HG03558 (cell line): ENCODE data around the gene PLEKHH3.
"Not testable (repeated sequence)": the region's sequence is repeated elsewhere in the genome, so short reads cannot be mapped to it uniquely, and the experiment has no call there.

Experiments
- ATAC-seq: cut with Tn5 transposase; IDR thresholded peaks from one replicate; pipeline ENCODE4 v1.9.1; 2021; ENCODE audit warnings: moderate number of reproducible peaks; ENCODE audit not compliant: unreplicated experiment; ENCODE audit errors: extremely low read depth

The PLEKHH3 gene

GRCh38 chr17:42673266-42673884 is 3.4 kb downstream of the PLEKHH3 start:
- no peak for ATAC-seq

- ATAC-seq: no peak
Measured at GRCh38 chr17:42672038-42672437, 4.8 kb downstream of the PLEKHH3 start.

GRCh38 chr17:42670789-42671657 is 5.8 kb downstream of the PLEKHH3 start:
- ATAC-seq: no peak

DNA sequence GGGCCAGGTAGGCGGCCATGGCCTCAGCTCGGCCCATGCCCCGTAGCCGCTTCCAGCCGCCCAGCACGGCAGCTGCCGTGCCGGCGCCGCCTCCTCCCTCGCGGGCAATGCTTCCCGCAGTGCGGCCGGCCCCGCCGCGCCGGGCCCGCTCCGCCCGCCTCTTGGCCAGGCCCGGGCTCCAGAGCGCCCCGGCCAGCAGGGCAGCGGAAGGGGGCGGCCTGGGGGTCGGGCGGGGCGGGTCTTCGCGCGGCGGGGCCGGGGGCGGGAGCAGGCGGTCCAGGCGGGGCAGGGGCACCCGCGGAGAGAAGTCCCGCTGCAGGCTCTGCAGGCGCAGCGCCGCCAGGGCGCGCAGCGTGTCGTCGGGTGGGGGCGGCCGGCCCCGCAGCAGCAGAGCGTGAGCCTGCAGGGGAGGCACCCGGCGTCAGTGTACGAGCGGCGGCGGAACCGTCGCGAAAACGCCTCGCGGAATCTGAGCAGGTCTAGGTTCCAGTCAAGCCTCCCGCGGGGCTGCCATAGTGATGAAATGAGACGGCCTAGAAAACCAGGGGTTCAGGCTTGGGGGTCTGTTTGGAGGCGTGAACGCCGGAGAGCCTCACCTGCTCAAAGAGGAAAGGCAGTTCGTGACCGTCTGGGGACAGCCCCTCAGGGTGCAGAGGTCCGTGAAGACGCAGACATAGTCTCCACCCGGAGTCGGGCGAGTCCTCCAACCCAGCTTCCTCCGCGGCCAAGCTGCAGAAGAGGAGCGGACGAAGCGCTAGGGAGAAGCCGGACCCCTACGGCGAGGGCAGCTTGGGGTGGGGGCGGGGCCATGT is 6.6 kb downstream of the PLEKHH3 start:
- no peak for ATAC-seq

- ATAC-seq: no peak
Measured at GRCh38 chr17:42669705-42669976, 7.2 kb downstream of the PLEKHH3 start.

DNA sequence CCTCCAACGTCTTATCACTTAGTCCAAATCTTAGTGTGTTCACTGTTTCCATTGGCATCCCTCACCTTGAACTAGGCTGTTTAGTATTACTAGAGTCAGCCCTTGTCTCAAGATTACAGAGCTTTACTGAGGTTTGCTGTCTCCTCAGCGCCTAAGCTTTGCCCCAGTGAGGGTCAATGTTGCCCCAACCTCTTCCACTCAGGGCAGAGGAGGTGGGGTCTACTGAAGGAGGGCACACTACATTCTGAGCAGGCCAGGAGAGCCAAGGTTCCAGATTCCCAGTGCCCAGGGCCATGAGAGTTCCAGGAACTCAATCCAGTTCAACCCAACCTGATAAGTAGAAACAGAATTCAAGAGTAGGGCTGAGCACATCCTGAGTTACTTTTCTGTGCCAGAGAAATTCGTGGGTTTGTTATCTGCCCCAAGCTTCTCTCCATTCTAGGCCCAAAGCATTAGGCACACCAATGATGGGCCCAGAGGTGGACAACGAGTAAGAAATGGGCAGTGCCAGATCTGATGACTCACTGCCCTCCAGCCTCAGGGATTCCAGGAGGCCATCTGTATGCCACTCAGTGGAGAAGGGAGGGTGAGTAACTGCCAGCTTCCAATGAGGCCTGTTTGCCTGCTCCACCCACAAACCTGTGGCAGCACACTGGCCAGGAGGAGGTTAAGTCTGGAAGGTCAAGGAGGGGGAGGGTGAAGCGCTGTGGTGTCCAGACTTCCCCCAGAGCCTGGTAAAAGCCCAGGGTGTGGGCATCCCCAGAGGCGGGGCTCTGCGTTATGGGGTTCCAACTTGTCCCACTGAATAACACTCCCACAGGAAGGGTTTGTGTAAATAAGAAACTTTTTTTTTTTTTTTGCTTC is 9.5 kb downstream of the PLEKHH3 start:
- ATAC-seq: no peak

DNA sequence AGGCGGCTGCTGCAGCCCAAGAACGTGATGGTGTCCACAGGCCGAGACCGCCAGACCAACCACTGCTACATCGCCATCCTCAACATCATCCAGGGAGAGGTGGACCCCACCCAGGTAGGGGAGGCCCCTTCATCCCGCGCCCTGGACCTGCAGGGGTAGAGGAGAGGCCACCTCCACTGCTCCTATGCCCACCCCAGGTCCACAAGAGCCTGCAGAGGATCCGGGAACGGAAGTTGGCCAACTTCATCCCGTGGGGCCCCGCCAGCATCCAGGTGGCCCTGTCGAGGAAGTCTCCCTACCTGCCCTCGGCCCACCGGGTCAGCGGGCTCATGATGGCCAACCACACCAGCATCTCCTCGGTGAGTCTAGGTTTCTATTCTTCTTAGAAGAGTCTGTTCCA is 10.7 kb downstream of the PLEKHH3 start:
- not testable (repeated sequence) for ATAC-seq

- ATAC-seq: no peak
Measured at GRCh38 chr17:42665581-42666001, 11.2 kb downstream of the PLEKHH3 start.

DNA sequence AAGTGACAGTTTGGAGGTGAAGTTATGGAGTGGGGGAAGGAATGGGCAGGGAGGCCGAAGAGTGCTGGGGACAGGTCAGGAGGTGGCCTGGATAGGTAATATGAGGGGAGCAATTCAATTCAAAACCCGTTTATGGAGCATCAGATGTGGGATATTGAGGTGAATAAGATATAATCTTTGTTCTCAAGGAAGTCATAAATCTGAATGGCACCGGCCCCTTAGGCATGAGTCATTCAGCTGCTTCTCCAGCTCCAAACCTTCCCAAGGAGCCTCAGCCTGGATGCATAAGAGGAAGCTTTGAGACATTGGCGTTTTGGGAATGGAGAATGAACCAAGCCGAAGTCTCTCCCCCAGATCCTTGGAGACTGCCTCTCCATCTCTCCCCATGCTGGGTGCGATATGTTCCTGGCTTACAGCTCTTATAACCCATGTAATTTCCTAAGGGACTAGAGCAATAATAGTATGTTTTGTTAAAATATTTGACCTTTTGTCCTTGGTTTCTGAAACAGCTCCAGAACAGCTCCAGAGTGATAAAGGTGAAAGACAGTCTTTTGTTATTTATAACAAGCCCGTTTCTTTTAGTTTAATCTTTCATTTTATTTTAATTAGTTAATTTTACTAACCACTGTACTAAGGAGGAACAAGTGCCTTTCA is 16.0 kb downstream of the PLEKHH3 start:
- no peak for ATAC-seq

- not testable (repeated sequence) for ATAC-seq
Measured at GRCh38 chr17:42659932-42660274, 16.9 kb downstream of the PLEKHH3 start.

DNA sequence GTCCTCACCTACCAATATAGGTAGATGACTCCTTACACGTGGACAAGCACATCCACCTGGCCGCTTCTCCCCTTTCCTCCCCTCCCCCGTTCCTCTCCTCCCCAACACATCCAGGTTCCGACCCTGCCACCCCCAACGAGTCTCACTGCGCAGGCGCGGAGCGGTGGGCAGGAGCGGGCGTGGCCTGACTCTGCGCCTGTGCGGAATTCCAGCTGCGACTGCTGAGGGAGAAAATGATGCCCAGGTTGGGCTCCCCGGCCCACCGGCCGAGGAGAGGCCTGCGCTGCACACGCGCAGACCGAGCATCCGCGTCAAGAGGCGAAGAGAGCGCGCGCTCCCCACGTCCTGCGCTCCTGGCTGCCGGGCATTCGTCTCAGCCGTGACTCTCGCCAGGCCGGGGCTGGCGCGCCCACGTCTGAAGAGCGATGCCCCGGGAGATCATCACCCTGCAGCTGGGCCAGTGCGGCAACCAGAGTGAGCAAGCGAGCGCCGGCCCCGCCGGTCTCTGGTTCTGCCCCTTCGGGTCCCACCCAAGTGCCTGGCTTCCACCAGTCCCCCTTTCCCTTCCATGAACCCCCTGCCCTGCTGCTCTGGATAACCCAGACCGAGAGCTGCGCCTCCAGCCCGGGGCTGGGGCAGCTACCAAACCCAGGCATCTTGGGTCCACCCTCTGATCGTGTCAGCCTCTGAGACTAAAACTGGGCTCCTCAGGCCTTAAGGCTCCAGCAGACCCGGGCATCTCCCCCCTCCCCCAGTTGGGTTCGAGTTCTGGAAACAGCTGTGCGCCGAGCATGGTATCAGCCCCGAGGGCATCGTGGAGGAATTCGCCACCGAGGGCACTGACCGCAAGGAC is 17.5 kb downstream of the PLEKHH3 start, which contains the start of gene TUBG2:
TSS of gene TUBG2 (plus strand) at position 206 of the 853 bp plus-strand sequence. CDS start at position 426, 220 bp downstream.
- ATAC-seq: no peak

DNA sequence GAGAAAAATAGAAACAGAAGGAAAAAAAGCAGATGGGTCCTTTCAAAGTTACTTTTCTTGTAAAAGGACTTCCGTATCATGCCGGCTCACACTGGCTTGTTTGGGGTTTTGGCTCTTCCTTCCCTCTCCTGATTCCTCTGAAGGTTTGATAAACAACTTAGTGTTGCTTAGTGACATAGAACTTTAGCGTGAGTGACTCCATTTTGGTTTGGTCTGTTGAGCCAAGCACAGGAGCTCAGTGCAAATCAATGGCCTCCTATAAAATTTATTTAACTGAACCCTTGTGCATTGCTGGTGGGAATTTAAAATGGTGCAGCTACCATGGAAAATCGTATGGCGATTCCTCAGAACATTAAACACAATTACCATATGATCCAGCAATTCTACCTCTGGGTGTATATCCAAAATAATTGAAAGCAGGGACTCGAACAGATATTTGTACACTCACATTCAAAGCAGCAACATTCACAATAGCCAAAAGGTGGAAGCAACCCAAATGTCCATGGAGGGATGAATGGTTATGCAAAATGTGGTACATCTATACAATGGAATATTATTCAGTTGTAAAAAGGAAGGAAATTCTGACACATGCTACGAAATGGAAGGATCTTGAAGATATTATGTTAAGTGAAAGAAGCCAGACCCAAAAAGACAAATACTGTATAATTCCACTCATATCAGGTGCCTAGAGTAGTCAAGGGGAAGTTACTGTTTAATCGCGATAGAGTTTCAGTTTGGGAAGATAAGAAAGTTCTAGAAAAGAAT is 18.8 kb downstream of the PLEKHH3 start:
- no peak for ATAC-seq

- ATAC-seq: no peak
Measured at GRCh38 chr17:42655528-42655927, 21.3 kb downstream of the PLEKHH3 start.

DNA sequence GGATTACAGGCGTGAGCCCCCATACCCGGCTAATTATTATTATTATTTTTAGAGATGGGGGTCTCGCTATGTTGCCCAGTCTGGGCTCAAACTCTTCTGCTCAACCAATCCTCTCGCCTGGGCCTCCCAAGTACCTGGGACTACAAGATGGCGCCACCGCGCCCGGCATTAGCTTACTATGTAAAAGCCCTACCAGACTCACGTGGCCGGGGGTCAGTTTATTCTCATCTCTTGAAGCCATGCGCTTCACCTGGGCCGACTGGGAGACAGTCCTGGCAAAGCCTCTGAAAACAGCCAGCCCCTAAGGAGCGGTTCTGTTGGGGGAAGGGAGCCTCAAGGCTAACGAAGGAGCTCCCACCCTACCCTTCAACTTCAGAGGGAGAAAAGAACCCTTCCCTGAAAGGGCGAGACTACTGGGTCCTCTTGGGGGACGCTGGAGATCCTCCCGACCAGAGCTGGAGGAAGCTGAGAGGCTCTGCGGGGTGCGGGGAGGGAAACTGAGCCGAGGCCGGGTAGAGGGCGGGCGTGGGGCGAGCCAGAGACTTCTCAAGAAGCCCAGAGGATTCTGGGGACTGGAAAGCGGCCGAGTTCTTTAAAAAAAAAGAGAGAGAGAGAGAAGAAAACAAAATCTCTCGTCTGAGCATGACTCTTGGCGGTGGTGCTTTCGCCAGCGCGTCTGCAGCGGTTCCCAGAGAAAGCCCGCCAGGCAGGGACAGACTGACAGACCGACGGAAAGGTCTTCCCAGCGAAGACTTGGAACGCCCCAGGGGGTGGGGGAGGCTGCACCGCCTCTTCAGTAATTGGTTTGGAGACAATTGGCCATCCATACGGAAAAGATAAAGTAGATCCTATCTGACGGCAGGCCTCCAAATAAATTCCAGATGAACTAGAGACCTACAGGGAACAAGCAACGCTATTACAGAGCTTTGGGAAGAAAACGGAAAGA is 23.3 kb downstream of the PLEKHH3 start:
- no peak for ATAC-seq

- no peak for ATAC-seq
Measured at GRCh38 chr17:42651392-42651791, 25.4 kb downstream of the PLEKHH3 start.

GRCh38 chr17:42647778-42648177 is 29.0 kb downstream of the PLEKHH3 start:
- no peak for ATAC-seq

DNA sequence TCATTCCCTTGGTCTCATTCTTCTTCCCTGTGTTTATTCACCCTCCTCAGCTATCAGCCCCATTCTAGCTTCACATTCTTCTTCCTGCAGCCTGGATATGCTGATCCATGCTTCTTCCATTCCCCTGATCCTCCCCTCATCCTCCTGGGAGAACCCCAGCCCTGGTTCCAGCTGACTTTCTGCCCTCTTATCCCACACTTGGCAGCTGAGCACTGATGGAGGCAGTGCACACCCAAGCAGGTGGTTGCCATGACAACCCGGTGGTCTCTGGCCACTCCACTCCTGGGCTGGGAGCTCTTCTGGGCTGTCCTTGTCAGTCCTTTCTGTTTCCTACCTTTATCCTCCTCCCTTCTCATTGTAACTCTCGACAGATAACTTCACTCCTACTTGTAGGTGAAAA is 34.5 kb downstream of the PLEKHH3 start:
- no peak for ATAC-seq
